Activated effector memory CD4-positive, alpha-beta T cell treated with Interleukin-2 at 50 U/mL for 16 hours (primary cell): ENCODE measurements around the gene MS4A8.
"Not testable (repeated sequence)": the region's sequence is repeated elsewhere in the genome, so short reads cannot be mapped to it uniquely, and the experiment has no call there.

Experiments used
- DNase-seq: peaks from one replicate; pipeline ENCODE4 v3.0.0-alpha.2; 2020

MS4A8 gene

GRCh38 chr11:60731586-60731985, 32.2 kb downstream of the MS4A8 start:
- no peak for DNase-seq

GRCh38 chr11:60734279-60734678, 34.9 kb downstream of the MS4A8 start:
- no peak for DNase-seq

- DNase-seq = no peak
Measured at GRCh38 chr11:60739114-60739513, 39.7 kb downstream of the MS4A8 start.

GRCh38 chr11:60740573-60740972, 41.2 kb downstream of the MS4A8 start:
- no peak for DNase-seq

GRCh38 chr11:60741421-60741820, 42.0 kb downstream of the MS4A8 start:
- DNase-seq = no peak

- no peak for DNase-seq
Measured at GRCh38 chr11:60743058-60743457, 43.6 kb downstream of the MS4A8 start.

GRCh38 chr11:60744114-60744513, 44.7 kb downstream of the MS4A8 start:
- DNase-seq = no peak

- DNase-seq = no peak
Measured at GRCh38 chr11:60747359-60747873, 48.0 kb downstream of the MS4A8 start.

- no peak for DNase-seq
Measured at GRCh38 chr11:60748225-60748624, 48.8 kb downstream of the MS4A8 start.

GRCh38 chr11:60748821-60749220, 49.4 kb downstream of the MS4A8 start:
- no peak for DNase-seq

- no peak for DNase-seq
Measured at GRCh38 chr11:60750911-60751310, 51.5 kb downstream of the MS4A8 start.

GRCh38 chr11:60753309-60753708, 53.9 kb downstream of the MS4A8 start:
- no peak for DNase-seq

GRCh38 chr11:60754887-60755286, 55.5 kb downstream of the MS4A8 start:
- DNase-seq = no peak

GRCh38 chr11:60756307-60757032, 57.1 kb downstream of the MS4A8 start, which contains the start of gene MS4A15:
Gene MS4A15 (plus strand): TSS chr11:60756867. CDS start chr11:60763734, 6,867 bp downstream.
- DNase-seq = no peak

- DNase-seq = no peak
Measured at GRCh38 chr11:60757231-60757800, 57.9 kb downstream of the MS4A8 start.

- not testable (repeated sequence) for DNase-seq
Measured at GRCh38 chr11:60758671-60759070, 59.3 kb downstream of the MS4A8 start.

GRCh38 chr11:60759438-60760225, 60.2 kb downstream of the MS4A8 start:
- DNase-seq = not testable (repeated sequence)

- DNase-seq = no peak
Measured at GRCh38 chr11:60761436-60762190, 62.2 kb downstream of the MS4A8 start.

- DNase-seq = no peak
Measured at GRCh38 chr11:60762851-60763691, 63.7 kb downstream of the MS4A8 start.

- no peak for DNase-seq
Measured at GRCh38 chr11:60763692-60764369, 64.4 kb downstream of the MS4A8 start.

GRCh38 chr11:60764879-60765278, 65.5 kb downstream of the MS4A8 start:
- DNase-seq = no peak
